GM19238 (cell line): Measurements from ENCODE around the gene TTLL13.

Experiments
- DNase-seq: peaks from one replicate; pipeline ENCODE4 v3.0.0; 2011; ENCODE audit warnings: low spot score; ENCODE audit not compliant: insufficient read length

Gene TTLL13, protein sequence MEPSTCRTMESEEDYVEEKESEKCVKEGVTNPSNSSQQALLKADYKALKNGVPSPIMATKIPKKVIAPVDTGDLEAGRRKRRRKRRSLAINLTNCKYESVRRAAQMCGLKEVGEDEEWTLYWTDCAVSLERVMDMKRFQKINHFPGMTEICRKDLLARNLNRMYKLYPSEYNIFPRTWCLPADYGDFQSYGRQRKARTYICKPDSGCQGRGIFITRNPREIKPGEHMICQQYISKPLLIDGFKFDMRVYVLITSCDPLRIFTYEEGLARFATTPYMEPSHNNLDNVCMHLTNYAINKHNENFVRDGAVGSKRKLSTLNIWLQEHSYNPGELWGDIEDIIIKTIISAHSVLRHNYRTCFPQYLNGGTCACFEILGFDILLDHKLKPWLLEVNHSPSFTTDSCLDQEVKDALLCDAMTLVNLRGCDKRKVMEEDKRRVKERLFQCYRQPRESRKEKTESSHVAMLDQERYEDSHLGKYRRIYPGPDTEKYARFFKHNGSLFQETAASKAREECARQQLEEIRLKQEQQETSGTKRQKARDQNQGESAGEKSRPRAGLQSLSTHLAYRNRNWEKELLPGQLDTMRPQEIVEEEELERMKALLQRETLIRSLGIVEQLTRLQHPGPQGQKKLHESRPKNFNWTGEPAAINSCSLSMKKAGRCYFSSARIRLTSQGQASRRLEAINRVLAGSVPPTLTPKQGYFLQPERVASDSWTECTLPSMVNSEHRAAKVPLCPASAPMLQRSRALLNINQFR

DNA sequence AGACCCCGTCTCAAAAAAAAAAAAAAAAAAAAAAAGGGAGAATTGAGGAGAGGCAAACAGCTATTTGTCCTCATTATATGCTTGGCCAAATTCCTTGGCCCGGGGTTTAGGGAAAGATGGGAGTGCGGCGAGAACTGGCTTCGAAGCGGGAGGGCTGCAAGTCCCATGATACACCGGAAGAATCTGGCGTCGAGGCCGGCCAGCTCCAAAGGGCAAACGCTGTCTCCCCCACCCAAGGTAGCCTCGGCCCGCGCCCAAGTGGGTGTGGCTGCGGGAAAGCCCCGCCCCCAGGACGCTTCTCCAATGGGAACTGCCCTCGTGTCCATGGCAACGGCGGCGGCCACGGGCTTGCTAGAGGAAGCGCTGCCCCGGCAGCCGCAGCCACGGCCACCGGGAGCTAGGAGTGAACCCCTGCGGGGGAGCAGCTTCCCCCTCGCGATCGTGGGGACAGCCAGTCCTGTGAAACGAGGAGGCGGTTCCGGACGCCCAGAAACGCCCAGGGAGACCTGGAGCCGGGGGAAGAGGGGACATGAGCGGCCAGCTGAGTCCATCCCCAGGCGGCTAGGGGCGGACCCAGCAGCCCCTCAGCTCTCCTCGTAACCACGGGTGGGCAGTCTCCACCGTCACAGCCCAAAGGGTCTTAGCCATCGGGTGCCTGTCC, at the start of gene TTLL13:
TTLL13 (plus strand) TSS at position 354 of the 661 bp plus-strand sequence. CDS start 1,075 bp downstream, outside the sequence.
- DNase-seq, result no peak

DNA sequence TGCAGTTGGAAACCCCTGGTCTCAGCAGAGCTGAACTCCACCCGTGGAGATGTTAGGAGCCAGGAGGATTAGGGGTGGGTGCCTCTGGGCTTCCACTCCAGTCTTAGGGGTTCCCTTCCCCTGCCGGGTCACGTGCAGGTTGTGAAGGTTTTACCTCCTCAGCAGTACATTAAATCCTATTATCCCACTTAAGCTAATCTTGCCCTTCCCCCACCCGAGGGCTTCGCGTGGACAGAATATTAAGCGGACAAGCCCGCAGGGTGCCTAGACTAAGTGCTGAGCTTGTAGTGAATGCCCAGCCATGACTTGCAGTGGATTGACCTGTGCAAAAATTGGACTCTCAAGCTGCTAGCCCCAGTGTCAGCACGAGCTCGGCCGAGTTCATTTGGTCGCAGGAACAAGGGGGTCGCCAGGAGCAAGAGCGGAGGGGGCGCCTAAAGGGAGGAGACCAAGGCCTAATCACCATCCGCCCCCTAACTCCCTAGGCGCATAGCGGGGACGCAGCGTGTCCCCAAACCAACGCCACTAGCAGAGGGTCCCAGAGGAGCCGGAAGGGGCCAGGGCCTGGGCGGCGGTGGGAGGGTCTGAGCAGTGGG, 48.7 kb upstream of the TTLL13 start:
- DNase-seq, result no peak

DNA sequence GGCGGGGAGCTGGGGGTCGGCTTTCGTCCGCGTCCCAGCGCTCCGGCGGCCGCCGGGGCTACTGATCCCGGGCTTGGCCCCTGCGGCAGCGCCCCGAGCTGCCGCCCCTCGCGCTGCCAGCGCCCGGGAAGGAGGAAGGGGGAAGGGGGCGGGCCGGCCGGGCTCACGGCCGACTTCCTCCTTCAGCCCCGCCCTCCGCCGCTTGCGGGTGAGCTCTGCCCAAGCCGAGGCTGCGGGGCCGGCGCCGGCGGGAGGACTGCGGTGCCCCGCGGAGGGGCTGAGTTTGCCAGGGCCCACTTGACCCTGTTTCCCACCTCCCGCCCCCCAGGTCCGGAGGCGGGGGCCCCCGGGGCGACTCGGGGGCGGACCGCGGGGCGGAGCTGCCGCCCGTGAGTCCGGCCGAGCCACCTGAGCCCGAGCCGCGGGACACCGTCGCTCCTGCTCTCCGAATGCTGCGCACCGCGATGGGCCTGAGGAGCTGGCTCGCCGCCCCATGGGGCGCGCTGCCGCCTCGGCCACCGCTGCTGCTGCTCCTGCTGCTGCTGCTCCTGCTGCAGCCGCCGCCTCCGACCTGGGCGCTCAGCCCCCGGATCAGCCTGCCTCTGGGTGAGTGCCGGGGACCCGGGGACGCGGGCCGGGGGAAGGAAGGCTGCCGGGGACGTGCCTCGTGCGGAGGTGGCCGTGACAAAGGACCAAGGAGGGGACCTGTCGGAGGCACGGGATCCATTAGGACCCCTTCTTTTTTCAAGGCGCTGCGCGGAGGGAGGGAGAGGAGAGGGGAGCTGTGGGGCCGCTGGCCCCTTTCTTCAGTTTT, 48.0 kb upstream of the TTLL13 start, which contains the start of gene SEMA4B:
SEMA4B (plus strand) TSS at position 201 of the 814 bp plus-strand sequence; CDS start at position 450, 249 bp downstream.
- DNase-seq, result peak; percentile 91

DNA sequence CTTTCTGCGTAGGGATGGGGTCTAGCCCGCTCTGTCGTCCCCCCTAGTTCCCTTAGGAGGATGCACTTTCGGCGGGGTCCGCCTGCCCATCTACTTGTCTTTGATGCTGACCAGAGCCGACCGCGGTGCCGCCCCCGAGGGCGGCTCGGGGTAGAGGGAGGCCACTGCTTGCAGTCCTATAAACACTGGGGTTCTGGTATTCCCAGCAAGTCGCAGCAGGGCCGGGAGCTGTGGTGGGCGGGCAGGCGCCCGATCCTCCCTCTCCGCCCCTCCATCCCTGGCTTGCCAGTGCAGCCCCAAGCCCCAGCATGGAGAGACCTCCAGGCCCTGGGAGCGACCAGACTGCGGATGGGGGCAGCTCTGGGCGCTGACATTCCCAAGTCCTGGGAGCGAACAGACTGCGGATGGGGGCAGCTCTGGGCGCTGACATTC, 47.4 kb upstream of the TTLL13 start:
- DNase-seq, result no peak

DNA sequence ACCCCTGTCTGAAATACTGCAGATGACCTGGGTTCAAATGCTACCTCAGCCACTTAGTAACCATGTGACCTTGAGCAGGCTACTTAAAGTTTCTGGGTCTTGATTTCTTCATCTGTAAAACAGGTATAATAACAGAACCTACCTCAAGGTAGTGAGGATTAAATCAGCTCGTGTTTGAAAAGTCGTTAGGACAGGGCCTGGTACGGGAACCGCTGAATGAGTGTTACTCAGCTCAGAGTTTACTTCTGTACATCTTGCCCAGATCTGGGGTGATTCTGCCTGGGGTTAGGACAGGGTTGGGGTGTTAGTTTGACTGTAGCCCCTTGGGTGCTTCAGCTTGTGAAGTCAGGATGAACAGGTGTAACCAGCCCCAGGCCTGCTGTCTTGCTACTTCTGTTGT, 46.4 kb upstream of the TTLL13 start:
- no peak for DNase-seq

DNA sequence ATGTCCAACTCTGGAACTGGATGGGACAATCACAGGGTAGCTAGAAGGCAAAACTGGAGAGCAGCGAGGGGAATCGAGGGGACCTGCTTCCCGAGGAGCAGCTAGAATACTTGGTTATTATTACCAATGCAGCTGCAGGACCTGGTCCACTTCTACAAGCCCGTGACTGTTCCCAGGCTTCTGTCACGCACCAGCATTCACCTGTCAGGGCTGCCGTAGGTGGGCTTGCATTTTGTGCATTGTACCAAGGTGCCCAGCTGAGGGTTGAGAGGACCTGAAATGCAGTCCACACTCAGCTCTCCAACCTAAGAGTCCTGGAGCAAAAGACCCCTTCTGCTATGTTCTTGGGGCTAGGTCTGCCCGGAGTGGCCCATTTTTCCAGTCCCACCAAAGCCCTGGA, 45.9 kb upstream of the TTLL13 start:
- no peak for DNase-seq

DNA sequence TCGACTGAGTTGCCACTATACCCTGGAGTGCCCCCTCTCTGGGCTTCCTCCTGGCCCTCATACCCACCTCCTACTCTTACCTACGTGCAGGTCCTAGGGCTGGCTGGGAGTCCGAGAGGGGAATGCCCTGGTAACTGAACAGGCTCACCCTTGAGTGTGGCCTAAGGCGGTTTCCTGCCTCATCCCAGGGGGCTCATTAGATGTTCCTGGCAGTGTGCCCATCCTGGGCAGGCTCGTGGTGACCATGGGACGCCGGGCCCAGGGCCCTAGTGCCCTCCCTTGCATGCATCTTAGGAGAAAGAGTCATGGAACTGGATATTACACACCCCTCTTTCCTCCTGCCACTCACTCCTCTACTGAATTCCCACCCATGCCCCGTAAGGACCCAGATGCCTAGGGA, 45.4 kb upstream of the TTLL13 start:
- no peak for DNase-seq

DNA sequence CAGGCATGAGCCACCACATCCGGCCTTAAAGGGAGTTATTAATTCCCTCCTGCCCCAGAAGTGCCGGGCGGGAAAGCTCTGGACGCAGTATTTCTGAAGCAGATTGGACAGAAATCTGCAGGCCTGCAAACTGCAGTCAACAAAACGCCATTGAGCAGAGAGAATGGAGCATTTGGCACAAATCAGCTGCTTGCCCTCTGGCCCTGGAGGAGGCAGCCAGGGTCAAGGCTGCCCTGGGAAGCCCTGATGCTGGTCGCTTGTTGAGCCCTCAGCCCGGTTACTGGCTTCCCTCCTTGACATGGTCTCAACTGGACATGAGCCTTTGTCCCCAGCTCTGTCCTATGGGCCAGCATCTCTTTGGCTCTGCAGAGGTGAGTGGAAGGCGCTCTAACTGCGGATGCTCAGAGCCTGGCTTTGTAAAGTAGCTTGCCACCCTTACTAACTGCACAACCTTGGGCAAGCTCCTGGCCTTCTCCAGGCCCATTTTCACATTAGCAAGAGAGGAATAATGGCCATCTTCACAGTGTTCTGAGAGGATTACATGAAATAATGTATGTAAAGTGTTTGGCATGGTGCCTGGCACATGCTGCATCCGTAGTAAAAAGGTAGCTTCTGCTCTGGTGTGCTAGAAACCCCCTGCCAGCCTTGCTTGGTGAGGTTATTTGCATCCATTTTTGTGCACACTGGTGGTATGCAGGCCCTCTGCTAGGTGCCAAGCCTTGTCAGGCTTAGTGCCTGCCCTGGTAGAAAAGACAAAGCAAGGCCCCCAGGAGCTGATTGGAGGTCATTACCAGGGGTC, 44.1 kb upstream of the TTLL13 start:
- DNase-seq, result no peak

DNA sequence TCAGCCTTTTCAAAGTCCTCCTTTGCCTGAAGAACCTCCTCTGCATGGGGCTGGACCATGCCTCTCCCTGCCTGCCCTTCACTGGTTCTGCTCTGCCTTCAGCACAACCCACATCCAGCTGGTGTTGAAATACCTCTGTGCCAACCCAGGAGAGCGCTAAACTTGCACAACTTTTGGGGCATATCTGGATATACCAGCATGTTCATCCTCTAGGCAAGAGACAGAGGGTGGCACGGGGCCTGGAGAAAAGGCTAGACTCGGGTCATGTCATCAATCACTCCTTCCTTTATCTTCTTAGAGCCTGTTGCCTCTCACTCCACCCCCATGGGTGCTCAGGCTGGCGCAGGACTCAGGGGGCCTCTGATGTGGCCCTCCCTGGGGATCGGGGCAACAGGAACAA, 43.5 kb upstream of the TTLL13 start:
- no peak for DNase-seq

DNA sequence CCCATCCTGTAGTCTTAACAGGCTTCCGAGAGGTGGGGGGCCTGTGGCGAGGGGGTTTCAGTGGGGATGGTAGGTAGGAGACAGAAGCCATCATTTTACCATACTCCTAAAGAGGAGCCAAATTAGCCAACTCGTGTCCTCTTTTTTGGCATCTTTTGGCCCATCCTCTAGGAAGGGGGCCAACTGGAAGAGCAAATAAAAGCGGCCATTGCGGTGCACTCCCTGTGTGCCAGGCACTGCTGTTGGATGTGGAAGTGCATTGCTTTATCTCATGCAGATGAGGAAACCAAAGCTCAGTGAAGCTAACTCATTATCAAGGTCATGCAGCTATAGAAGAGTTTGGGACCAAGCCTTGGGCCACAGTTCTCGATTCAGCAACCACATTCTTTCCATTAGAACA, 42.1 kb upstream of the TTLL13 start:
- no peak for DNase-seq

DNA sequence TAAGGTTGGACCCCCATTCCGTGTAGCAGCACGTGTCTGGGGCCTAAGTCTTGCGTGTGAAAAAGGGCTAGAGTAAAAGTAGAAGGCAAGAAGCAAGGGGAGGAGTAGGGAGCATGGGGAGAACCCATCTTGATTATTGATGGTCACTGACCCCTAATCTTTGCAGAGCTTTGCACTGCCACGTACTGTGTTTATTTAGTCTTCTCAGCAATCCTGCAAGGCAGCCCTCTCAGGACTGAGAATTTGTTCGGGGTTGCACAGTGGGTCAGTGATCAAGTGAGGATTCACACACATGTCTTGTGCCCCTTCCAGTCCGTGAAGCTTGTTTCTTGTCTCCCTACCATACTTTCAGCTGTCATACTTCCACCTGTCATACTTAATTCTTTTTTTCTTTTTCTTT, 41.0 kb upstream of the TTLL13 start:
- DNase-seq, result no peak

DNA sequence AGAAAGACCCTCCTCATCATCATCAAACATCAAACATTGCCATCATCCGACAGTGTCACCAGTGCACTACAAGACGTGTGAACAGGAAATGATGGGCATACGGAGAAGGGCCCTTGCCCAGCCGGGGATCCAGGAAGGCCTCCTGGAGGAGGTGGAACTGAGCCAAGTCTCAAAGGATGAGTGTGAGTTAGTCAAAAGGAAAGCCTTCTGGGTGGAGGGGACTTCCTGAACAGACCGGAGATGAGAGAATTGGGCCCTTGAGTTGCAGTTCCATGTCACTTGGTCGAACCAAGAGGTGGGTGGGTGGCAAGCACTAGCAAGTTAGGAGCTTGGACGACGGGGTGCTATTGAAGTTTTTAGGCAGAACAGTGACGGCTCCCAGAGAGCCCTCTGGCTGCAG, 39.8 kb upstream of the TTLL13 start:
- no peak for DNase-seq

DNA sequence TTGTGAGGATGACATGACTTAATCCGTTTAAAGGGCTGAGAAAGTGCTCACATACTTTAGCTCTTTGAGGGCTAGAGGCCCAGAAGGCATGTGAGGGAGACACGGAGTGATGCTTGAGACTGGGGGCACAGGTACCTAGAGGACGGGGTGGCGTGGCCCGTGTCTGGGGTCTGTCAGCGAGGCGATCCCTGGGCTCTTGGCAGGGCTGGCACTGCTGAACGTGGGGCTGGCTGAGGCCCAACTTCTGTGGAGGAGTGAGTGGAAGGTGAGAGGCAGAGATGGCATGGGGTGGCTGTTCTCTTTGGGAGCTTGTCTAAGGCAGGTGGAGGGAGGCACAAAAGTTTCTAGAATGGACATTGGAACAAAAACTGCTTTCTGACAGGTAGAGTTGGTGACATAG, 38.8 kb upstream of the TTLL13 start:
- no peak for DNase-seq

DNA sequence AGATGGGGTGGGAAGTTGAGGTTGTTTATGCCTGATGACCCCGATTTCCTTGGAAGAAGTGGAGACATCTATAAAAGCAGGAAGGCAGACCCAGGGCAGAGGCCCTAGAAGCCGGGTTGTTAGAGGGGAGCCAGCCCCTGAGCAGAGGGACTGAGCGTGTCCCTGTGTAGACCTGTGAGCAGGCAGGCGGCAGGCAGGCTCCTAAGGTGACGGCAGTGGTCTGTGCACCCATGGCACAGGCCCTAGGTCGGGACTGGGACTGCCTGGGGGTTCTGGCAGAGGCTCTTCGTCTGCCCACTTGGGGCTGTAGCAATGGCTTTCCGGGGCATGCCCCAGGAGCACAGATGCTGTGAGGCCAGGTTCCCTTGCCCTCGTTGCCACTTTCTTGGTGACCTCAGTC, 38.3 kb upstream of the TTLL13 start:
- no peak for DNase-seq

DNA sequence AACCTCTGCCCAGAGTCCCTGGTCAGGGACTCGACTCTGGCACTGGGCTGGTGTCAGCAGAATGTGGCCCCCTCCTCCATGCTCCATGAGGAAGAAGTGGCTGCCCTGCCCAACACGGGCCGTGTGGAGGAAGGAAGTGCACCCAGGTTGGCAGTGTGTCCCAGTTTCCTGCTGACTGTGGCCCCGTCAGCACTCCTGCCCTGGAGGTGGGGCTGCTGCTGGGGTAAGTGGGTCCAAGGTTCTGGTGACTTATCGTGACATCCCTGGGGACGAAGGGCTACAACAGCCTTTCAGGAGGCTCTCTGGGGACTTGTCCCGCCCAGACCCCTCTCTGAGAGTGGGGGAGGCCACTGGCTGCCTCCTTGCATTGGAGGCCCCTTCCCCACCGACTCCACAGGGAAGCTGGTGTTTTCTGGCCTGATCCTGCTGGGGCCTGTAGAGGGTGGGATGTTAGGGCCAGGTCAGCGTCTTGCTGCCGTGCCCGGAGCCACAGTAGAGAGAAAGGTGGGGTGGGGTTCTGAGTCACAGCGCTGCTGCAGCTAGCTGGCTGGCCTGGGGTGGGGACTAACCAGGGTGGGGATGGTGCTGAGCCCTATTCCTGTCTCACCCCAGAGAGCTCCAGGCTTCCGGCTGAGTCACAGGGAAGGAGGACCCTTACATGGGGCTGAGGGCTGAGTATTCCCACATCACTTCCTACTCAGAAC, 37.8 kb upstream of the TTLL13 start:
- no peak for DNase-seq

DNA sequence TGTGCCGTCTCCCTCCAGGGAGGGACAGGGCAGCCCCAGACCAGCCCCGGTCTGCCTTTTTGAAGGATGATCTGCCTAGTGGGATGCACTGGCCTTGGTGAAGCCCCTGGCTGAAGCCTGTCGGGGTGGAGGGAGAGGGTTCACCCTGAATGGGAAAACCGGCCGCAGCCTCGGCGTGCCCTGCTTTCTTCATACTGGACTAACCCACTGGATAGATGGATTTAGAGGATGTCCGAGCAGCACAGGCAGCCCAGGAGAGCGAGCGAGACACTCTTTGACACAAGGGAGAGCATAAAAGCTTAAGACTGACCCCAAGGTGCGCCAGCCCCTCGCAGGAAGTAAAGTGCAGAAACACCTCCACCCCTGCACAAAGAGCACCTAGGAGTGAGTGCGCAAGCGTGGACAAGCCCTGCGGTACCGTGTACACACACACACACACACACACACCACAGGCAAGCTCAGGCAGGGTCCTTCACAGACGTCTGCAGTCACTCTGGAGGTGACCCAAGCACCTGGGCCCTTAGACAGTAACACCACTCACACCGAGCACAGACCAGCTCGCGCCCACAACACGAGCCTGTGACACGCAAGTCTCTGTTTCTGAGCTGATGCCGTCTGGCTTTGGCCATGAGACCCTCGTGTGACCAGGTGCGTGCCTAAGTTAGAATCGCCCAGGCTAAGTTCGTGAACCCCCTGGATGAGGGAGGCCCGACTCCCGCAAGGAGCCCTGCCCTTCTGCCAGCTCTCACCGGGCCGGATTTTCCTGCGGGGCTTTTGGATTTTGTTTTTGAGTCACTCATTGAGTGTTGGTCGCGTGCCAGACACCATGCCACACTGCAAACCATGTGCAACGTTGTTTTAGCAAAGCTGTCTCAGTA, 36.9 kb upstream of the TTLL13 start:
- no peak for DNase-seq

DNA sequence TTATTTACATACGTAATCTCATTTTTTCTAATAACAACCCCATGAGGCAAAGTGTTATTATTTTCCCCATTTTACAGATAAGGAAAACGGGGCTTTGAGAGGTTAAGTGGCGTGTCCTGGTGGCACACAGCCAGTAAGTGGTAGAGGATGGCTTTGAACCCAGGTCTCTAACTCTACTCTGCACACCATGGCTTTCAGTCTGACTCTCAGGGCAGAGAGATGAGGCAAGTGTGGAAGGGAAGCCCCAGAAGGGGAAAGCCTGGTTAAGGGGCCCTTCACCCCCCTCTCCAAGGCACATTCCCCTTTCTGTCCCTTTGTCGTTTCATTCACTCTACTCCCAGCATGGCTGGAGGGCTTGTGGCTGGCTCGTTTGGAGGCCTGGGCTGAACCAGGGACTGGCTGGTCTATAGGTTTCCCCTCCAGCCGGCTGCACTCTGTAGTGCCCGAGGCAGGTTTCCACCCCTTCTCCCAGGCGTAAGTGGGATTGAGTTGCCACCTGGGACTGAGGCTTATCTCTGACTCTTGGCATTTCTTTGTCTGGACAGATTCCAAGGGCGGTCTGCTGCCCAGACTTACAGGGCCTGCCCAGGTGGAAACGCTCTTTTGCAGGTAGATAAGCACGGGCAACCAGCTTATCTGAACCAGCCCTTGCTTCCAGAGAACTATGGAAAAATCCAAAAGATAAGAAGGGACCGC, 36.1 kb upstream of the TTLL13 start:
- no peak for DNase-seq

DNA sequence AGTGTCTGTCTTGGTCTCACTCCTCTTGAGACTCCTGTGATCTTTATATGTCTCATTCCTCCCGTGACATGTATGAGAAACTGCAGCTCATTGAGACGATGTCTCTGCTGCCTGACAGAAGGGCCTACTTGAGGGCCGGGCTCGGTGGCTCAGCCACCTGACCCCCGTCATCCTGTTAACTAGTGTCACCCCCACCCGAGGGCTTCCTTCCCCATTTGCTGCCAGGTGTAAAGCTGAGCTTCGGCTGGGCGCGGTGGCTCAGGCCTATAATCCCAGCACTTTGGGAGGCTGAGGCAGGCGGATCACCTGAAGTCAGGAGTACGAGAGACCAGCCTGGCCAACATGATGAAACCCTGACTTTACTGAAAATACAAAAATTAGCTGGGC, 35.5 kb upstream of the TTLL13 start:
- DNase-seq, result no peak
